Upper lobe of right lung (tissue), 1 donor: ENCODE data around the gene TSNAX. TPM values are rescaled to one million over a fixed set of nuclear protein-coding genes. Genes with fewer than 3 reads are reported as not detected.

Experiments
- ATAC-seq: fragments of 200-7000 bp; cut with Tn5 transposase; one replicate; pipeline ENCODE4 v1.9.1; 2020; ENCODE audit warnings: mild to moderate bottlenecking, moderate library complexity
- DNase-seq: peaks from one replicate; pipeline ENCODE4 v3.0.0-alpha.2; 2020
- H3K27ac ChIP-seq: fragments of 200-600 bp; one replicate; pipeline ENCODE4 v1.8.0; 2022
- H3K27me3 ChIP-seq: fragments of 200-600 bp; one replicate; pipeline ENCODE4 v1.8.0; 2022; ENCODE audit warnings: mild to moderate bottlenecking
- H3K36me3 ChIP-seq: fragments of 200-600 bp; one replicate; pipeline ENCODE4 v1.8.0; 2022
- H3K4me1 ChIP-seq: fragments of 200-600 bp; one replicate; pipeline ENCODE4 v1.8.0; 2022
- H3K4me3 ChIP-seq: fragments of 200-600 bp; one replicate; pipeline ENCODE4 v1.8.0; 2022; ENCODE audit warnings: mild to moderate bottlenecking
- H3K9me3 ChIP-seq: fragments of 200-600 bp; one replicate; pipeline ENCODE4 v1.8.0; 2022
- intact Hi-C: fragments of 100-400 bp; cut with DNase I; formaldehyde crosslinking; loops from one replicate; pipeline ENCODE4 v1.11.0; 2022
- total RNA-seq: library from RNA; stranded (reverse); fragmentation: NEBNext Ultra II Directional; extraction: Animal tissue kit (Norgen Biotek cat#: 25700); gene quantifications from one replicate; pipeline ENCODE4 v1.2.1, GENCODE V29; 2021
- TF ChIP-seq, protein P1 (sequence below): fragments of 200-600 bp; IDR thresholded peaks from one replicate; pipeline ENCODE4 v1.8.0; 2022; ENCODE audit warnings: antibody characterized with exemption
- donor health status: DM: no; HTN: yes; CAD: no; lungs with severe emphysema.

Gene TSNAX
- total RNA-seq, 1 donor from 2014 or later, result 36.0 TPM

DNA sequence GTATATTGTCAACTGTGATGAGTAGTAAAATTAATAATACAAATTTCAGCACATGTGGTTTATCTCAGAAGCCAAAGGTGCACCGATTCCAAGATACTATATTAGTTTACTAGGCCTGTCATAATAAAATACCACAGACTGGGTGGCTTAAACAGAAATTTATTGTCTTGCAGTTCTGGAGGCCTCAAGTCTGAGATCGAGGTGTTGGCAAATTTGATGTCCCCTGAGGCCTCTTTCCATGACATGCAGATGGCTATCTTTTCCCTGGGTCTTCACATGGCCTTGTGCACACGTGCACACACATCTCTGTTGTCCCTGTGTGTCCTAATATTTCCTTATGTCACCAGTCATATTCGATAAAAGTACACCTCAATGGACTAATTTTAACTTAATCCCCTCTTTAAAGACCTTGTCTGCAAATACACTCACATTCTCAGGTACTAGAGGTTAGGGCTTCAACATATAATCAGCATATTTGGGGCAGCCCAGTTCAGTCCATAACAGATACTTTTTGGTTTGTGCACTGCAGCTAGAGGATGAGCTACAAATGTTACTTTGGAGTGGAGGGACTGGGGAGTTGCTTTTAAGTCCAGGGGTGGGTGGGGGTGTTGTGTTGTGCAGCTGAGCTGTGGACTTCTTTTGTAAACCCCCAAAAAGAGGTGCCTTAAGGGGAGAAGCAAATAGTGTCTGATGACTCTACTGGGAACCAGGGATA is 21.4 kb downstream of the TSNAX start:
- Histone ChIP-seq H3K36me3 (peaks cover 13% of the 10 kb centered on the region), H3K4me1 (no peaks in the 10 kb centered on the region), H3K9me3 (no peaks in the 10 kb centered on the region), H3K27ac (no peak overlapping the region), H3K4me3 (no peak overlapping the region), H3K27me3 (no peaks in the 10 kb centered on the region)
- TF ChIP-seq, protein P1, sequence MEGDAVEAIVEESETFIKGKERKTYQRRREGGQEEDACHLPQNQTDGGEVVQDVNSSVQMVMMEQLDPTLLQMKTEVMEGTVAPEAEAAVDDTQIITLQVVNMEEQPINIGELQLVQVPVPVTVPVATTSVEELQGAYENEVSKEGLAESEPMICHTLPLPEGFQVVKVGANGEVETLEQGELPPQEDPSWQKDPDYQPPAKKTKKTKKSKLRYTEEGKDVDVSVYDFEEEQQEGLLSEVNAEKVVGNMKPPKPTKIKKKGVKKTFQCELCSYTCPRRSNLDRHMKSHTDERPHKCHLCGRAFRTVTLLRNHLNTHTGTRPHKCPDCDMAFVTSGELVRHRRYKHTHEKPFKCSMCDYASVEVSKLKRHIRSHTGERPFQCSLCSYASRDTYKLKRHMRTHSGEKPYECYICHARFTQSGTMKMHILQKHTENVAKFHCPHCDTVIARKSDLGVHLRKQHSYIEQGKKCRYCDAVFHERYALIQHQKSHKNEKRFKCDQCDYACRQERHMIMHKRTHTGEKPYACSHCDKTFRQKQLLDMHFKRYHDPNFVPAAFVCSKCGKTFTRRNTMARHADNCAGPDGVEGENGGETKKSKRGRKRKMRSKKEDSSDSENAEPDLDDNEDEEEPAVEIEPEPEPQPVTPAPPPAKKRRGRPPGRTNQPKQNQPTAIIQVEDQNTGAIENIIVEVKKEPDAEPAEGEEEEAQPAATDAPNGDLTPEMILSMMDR, result no peak
- intact Hi-C loops, result no loop called here
- ATAC-seq (no peak), DNase-seq (no peak)

DNA sequence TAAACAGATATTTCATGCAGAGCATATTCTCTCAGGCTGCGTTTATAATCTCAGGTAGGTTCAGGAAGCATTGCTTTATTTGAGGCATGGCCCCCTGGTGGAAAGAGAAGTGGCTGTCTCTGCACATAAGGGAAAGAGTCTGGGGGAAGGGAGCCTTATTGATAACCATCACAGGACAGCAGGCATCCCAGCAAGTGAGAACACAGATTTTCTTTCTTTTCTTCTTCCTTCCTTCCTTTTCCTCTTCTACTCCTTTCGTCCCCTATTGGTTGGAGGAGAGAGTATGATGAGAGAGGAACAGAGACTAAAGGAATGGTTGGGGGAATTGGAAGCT is 21.9 kb downstream of the TSNAX start:
- no peaks in the 10 kb centered on the region for H3K9me3 ChIP-seq
- no peaks in the 10 kb centered on the region for H3K4me1 ChIP-seq
- no peak overlapping the region for H3K4me3 ChIP-seq
- intact Hi-C loops, result no loop called here
- ATAC-seq (no peak), DNase-seq (no peak)
- no peak overlapping the region for H3K27ac ChIP-seq
- no peaks in the 10 kb centered on the region for H3K27me3 ChIP-seq
- peaks cover 17% of the 10 kb centered on the region for H3K36me3 ChIP-seq
- TF ChIP-seq, protein P1, result peak; percentile 26

DNA sequence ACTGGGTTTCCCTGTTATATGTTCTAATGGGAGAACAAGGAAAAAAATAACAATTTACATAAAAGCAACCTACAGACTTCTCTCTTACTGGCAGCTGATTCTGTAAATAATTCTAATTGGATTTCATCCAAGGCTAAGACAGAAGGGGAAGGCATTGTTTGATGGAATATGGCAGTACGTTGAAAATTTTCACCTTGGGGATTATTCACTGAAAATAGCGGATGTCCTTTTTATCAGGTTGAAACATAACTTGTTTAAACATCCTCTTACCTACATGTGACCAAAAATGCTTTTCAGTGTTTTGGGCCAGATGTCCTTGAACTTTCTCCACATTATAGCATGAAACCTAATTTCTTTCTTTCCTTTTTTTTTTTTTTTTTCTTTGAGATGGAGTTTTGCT is 24.9 kb downstream of the TSNAX start:
- Histone ChIP-seq H3K27ac (no peak overlapping the region), H3K27me3 (no peaks in the 10 kb centered on the region), H3K4me3 (no peak overlapping the region), H3K4me1 (peaks cover 5% of the 10 kb centered on the region), H3K36me3 (peaks cover 12% of the 10 kb centered on the region), H3K9me3 (no peaks in the 10 kb centered on the region)
- intact Hi-C loops, result no loop called here
- no peak for ATAC-seq
- DNase-seq, result no peak
- TF ChIP-seq, protein P1, result no peak

DNA sequence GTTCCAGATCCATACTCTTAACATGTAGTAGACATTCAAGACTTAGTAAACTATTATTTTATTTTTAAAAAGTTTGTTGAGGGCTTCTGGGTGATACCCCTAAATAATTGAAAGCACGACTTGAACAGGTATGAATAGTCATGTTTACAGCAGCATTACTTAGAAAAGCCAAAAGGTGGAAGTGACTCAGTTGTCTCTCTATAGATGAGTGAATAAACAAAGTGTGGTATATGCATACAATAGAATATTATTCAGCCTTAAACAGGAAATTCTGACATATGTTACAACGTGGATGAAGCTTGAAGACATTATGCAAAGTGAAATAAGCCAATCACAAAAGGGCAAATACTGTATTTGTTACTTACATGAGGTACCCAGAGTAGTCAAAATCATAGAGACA is 26.5 kb downstream of the TSNAX start:
- TF ChIP-seq, protein P1, result no peak
- H3K27me3 ChIP-seq, result no peaks in the 10 kb centered on the region
- peaks cover 6% of the 10 kb centered on the region for H3K4me1 ChIP-seq
- H3K27ac ChIP-seq, result no peak overlapping the region
- DNase-seq, result no peak
- no peak overlapping the region for H3K4me3 ChIP-seq
- intact Hi-C loops, result no loop called here
- peaks cover 9% of the 10 kb centered on the region for H3K36me3 ChIP-seq
- ATAC-seq, result no peak
- H3K9me3 ChIP-seq, result no peaks in the 10 kb centered on the region

DNA sequence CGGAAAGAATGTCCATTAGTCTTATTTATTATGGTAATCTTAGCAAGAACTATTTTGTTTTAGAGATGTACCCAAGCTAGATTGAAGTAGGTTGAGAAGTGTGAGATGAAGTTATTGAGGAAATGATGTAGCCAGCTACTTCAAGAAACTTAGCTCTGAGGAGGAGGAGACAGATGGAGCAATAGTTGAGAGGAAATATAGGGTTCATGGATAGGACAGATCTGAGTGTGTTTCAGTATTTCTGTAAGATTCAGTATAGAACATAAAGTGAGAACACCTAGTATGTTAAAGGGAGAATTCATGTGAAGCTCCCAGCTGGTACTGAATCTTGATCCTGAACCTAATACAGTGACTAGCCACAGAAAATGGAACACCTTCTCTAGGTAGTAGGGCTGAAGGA is 28.9 kb downstream of the TSNAX start:
- peaks cover 6% of the 10 kb centered on the region for H3K4me1 ChIP-seq
- TF ChIP-seq, protein P1, result no peak
- H3K36me3 ChIP-seq, result peaks cover 22% of the 10 kb centered on the region
- intact Hi-C loops, result no loop called here
- peak; percentile 43 for ATAC-seq
- H3K27me3 ChIP-seq, result no peaks in the 10 kb centered on the region
- no peak for DNase-seq
- H3K9me3 ChIP-seq, result no peaks in the 10 kb centered on the region
- no peak overlapping the region for H3K27ac ChIP-seq
- H3K4me3 ChIP-seq, result no peak overlapping the region
